Renal pelvis (tissue), 4 donors: Measurements from ENCODE around the gene MACROD1. TPM values are rescaled to one million over a fixed set of nuclear protein-coding genes. Genes with fewer than 3 reads are reported as not detected.

Experiments
- DNase-seq: peaks from one replicate; pipeline ENCODE4 v3.0.0-alpha.2; 2013
- polyA plus RNA-seq, 3 donors: library from polyadenylated mRNA; unstranded; fragments of 120-200 nt; gene quantifications; one replicate each; pipeline ENCODE4 v1.2.1, GENCODE V29; 2013; ENCODE audit not compliant: insufficient read length in 3 of 3

MACROD1 gene
- polyA plus RNA-seq, 3 donors: 15.2 to 18.9 (median 16.1) TPM

- no peak for DNase-seq
These were observed 128.8 kb downstream of the MACROD1 start for GRCh38 chr11:64037027-64037634.

DNA sequence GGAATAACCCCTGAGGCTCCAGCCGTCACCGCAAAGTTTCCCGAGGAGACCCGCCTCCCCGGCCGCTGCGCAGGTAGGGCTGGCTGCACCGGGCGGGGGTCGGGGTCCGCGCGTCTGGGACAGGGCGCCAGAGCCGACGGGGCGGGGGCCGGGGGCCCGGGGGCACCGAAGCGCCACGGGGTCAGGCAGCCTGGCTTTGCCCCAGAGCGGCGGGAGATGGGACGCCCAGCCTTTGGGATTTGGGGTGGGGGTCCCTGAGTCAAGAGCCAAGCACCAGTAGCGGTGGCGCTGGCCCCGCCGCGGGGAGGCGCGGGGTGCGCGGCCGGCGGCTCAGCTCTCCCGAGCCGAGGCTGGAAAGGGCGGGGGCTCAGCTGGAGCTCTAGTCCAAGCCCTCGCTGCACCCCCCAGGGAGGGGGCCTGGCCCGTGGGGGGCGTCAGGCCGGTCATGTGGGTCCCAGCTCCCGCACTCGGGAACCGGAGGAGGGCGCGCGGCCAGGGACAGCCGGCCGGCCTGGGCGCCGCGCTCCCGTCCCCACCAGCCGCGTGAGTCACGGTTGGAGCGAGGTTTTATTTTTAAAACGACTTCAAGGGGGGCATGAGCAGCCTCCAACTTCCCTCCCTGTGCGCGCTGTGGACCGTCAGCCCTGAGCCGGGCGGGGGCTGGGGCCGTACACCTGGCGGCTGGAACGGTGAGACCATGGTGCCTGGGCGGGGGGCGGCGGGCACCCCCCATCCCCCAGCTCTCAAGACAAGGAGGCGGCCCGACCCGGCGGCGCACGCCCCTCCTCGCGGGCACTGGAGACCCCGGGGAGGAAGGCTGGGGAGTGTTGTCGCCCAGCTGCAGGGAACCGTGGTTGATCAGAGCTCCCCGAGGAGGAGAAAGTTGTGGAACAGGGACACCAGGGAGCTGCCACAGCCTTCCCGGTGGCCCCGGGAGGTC is 129.6 kb downstream of the MACROD1 start:
- DNase-seq: no peak

DNA sequence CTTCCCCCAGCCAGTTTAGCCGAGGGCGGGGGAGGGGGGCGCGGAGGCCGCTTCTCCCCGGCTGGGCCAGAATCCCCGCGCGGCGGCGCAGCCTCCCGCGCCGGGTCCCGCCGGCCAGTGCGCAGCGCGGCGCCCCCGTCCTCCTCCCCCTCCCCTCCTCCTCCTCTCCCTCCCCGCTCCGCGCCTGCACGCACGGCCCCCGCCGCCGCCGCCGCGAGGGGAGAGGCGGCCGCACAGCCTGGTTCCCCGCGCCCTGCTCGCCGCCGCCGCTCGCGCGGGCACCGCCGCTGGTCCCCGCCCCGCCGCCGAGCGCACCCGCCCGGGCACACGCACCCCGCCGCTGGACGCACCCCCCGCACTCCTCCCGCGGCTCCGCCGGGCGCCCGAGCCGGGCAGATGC is 130.3 kb downstream of the MACROD1 start, which contains the start of gene FLRT1:
Gene FLRT1 (plus strand): TSS at position 356 of the 400 bp plus-strand sequence. CDS start 80,337 bp downstream, outside the sequence.
- no peak for DNase-seq

DNA sequence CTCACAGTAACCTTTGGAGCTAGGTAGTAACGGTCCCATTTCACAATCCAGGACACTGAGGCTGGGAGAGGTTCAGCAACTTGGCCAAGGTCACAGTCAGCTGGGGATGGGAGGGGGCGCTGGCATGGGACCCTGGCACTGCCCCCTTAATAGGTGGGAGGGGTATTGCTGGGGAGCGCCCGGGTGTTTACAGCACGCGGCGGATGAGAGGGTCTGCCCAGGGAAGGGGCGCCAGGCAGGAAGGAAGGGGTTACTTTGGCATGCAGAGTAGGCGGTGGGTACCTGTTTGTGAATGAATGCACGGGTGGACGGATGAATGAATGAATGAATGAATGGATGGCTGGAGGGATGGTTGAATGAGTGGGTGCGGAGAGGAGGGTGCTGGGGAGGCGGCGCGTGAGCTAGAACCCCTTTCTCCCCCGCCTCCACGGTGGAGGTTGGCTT is 130.8 kb downstream of the MACROD1 start:
- DNase-seq: no peak

DNA sequence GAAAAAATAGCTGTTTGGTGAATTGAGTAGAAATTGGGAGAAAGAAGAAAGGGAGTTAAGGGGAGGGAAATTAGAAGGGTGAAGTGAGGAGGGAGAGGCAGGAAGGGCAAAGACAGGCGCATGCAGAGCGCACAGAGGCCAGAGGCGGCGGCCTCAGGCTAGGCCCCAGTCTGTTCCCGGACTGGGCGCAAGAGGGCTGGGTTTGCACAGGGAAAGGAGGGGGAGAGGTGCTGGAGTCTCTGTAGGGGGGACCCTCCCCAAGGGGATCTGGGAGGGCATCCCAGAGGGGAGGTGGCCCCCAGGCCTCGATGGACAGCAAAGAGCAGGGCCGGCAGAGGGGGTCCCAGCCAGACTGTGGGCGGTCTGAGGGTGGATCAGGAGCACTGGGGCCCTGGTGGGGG is 131.5 kb downstream of the MACROD1 start:
- DNase-seq: no peak

GRCh38 chr11:64032050-64032449 is 133.9 kb downstream of the MACROD1 start:
- no peak for DNase-seq

- DNase-seq: no peak
These were observed 134.9 kb downstream of the MACROD1 start for GRCh38 chr11:64031001-64031400.

- DNase-seq: no peak
These were observed 136.1 kb downstream of the MACROD1 start for GRCh38 chr11:64029773-64030172.

GRCh38 chr11:64028398-64029115 is 137.4 kb downstream of the MACROD1 start:
- DNase-seq: peak; percentile 78

DNA sequence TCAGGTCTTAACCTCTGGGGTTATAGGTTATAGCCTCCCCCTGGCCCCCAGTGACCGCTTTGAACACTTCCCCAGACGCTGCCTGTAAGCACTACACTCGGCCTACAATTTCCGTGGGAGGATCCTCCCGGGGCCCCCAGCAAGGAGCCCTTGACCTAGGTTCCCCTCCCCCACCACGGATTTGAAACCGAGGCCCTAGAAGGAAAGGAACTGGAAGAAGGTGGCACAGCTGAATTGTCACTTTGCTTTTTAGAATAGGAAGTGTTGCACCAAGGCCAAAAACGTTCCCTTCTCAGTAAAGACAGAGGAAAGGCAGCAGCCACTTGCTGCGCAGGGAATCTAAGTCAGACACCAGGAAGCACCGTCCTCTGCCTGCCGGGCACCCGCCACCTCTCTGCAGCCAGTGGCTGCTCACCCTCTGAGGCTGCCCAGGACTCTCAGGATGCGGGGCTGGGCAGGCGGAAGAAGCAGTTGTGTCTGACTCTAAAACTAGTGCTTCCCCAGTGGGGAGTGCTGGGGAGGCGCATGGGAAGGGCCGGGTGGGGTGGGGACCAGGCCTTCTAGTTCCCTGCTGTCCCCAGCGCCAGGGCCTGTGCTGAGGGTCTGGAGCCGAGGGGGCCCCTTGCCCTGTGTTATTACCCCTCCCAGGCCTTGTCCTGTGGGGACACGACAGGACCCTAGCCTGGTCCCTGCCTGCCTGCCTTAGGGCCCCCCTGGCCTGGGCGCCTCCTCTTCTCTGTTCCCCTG is 138.1 kb downstream of the MACROD1 start:
- no peak for DNase-seq

- DNase-seq: no peak
These were observed 139.2 kb downstream of the MACROD1 start for GRCh38 chr11:64026575-64027205.

GRCh38 chr11:64025205-64025604 is 140.7 kb downstream of the MACROD1 start:
- no peak for DNase-seq

GRCh38 chr11:64023712-64024710 is 141.9 kb downstream of the MACROD1 start:
- DNase-seq: no peak

DNA sequence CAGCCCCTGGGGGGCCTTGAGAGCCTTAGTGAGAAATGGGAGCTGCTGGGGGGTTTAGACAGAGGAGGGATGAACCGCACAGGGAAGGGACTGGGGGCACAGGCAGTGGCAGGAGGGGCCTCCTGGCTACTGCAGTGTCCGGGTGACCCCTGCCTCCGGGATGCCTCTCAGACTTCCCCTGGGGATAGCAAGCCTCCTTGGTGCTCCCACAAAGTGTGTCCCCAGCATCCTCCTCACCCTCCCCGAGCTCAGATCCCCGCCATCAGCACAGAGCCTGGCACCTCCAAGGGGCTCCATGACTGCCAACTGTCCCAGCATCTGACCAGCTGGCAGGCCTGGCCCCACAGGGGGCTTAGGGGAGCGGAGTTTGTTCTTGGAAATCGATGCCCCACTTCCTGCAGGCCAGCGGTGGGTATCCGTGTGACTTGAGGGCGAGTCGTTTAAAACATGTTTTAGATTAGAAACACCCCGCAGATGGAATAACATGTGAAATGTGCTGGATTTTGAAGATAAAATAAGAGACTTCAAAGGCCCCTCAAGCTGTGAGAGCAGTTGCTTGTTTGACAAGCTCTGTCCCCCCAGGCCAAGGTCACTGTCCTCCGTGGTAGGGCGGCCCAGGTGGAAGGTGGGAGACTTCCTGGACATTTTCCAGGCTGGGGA is 143.7 kb downstream of the MACROD1 start:
- DNase-seq: no peak

GRCh38 chr11:64021757-64022093 is 144.2 kb downstream of the MACROD1 start:
- no peak for DNase-seq

DNA sequence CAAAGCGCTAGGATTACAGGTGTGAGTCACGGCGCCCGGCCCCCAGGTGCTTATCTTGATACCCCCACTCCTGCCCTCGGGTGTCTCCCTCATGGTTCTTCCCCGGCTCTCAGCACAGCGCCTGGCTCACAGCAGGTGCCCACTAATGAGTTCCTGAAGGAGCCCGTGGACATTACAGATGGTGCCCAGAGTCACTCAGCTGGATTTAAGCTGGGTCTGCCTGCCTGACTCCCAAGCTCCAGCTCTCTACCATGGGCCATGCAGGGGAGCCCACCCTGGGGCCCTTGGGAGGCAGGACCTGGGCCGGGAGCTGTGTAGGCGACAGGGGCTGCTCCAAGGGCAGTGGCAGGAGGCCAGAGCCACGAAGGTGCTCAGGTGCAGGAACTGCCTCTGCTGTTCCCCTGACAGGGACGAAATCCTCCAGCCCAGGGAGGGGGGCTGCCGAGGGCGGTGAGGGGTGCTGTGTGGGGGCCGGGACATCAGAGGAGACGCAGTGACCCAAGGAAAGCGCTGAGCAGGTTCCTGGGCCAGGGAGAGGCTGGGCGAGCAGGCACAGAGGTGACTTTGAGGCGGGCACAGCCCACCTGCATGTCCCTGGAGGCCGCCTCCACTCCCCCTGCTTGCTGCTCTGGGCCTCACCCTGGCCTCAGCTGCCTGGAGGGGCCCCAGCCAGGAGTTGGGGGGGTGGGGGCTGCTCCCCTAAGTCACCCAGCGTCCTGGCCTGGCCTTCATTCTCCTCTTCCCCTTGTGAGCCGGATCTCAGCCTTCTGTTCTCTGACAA is 144.7 kb downstream of the MACROD1 start:
- no peak for DNase-seq

- DNase-seq: no peak
These were observed 146.5 kb downstream of the MACROD1 start for GRCh38 chr11:64019106-64020037.
